GM19043 (cell line): ENCODE data around the gene ICAM2.

Experiments used
- ATAC-seq: cut with Tn5 transposase; IDR thresholded peaks from one replicate; pipeline ENCODE4 v1.9.1; 2021; ENCODE audit warnings: low read depth; ENCODE audit not compliant: unreplicated experiment

Gene ICAM2

GRCh38 chr17:64045176-64045575 is 24.7 kb upstream of the ICAM2 start:
- ATAC-seq = no peak

GRCh38 chr17:64042700-64043485 is 22.5 kb upstream of the ICAM2 start:
- ATAC-seq = no peak

DNA sequence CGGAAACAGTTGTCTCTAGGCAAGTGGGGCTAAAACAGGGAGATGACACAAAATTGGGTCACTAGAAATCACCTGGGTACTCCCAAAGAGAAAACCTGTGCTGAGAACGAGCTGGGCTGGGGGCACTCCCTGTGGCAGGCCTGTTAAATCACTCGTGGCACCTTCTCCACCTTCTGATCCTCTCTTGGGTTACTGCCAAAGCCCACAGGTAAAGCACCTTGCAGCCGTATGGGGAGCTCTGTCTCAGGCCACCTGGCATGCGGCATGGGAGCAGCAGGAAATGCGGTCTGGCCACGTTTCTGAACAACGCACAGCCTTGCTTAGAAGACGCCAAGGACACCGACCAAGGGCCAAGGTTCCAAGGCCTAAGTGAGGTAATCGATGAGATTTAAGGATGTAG is 21.5 kb upstream of the ICAM2 start:
- no peak for ATAC-seq

DNA sequence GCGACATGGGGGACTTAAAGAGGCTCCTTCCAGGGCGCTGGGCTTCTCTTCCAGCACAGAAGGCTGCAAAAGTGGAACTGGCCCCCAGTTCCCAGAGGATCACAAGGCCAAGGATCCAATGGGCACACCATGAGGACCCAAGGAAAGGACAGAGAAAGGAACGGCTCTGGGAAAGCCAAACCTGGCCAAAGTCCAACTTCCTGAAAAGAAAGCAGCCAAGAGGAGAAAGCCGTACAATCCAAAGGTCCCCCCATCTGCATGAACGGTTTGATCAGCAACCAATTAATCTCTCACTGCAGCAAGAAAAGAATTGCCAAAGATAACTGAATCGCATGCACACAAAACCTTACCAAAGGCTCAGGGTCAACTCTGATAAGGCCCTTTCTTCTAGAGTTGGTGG is 19.8 kb upstream of the ICAM2 start:
- ATAC-seq = no peak

DNA sequence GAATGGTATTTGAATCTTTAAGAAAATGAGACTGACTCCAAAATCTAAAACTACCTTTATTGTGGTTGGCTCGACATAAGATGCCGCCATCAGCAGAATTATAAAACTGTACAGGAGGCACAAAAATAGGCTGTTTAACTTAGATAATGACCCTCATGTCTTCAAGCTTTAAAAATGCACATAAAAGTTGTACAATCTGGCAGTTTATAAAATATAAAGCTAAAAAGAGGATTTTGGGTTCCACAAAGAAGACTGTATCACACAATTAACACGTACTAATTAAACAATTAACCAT is 18.6 kb upstream of the ICAM2 start:
- ATAC-seq = no peak

- no peak for ATAC-seq
These were observed 18.1 kb upstream of the ICAM2 start for GRCh38 chr17:64038331-64039105.

GRCh38 chr17:64037802-64038201 is 17.4 kb upstream of the ICAM2 start:
- ATAC-seq = no peak

DNA sequence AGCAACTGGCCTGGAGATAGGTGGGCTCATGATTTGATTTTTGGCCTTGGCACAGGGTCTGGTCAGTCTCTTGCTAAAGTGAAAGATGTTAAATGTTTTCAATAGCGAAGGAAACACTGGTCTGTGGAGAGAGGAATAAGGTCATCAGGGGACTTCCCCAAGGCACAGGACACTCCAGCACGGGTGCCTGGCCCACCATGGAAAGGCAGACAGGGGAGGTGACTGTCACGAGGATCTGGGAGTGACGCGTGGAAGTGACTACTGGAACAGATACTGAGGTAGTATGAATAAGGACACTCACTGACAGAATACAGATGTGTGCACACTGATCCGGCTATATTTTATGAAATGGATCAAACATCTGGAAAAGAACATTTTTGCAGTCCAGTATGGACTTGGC is 16.7 kb upstream of the ICAM2 start:
- no peak for ATAC-seq

DNA sequence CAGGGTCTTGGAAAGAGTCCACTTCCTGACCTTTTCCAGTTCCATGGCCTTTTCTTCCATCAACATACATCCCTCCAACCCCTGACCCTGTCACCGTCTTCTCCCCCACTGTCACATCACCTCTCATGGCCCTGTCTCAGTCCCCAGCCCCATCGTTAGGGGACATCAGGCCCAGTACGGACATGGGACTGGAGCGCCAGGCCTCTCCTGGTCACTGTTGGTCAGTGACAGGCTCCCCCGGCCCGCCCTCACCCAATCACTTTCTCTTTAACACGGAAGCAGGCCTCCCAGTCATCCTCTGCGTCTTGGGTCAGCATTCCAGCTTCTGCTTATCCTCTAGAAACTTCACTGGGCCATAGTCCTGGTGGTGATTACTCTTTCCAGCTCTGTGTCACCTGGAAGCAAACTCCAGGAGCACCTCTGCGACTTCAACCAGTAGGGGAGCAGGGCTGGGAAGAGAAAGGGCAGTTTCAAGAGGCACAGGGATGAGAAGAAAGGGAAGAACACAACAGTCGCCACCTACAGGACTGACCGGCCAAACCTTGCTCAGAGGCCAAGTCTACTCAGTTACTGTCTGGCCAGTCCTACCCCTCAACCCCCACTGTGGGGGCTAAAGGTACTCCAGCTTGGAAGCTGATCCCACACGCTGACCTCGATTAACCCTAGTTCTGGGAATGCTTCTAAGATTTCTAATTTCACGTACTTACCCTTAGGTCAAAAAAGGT is 15.9 kb upstream of the ICAM2 start:
- ATAC-seq = no peak

DNA sequence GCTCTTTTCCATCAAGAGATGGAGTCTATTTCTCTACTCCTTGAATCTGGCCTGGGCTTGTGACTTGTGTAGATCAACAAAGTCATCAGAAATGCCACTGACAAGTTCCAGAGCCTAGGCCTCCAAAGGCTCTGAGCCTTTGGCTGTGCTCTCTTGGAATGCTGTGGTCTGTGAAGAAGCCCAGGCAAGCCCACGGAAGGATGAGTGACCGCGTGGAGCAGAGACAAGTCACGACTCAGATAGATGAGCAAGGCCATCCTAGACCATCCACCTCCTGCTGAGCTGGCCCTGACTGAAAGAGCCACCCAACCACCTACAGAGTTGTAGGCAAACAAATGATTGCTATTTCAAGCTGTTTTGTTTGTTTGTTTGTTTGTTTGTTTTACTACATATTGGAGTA is 11.6 kb upstream of the ICAM2 start:
- no peak for ATAC-seq

DNA sequence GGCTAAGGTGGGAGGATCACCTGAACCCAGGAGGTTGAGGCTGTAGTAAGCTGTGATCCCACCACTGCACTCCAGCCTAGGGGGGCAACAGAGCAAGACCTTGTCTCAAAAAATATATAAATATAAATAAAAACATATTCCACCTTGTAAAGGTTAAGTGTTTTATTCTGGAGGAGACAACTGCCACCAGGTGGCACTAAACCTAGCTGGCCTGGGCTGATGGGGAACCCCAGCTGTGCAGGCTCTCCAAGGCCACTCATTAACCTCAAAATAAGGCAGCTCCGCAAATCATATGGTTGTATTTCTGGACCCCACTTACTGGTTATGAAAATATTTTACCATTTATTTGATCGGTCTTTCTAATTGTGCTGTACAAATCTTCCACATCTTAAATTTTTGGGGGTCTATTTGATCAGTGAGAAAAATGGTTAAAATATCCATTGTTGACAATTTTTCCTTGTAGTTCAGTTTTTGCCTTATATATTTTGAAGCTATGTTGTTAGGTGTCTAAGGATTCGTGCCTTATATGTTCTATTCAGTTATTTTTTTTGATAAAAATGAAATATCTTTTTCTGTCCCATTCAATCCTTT is 8.5 kb upstream of the ICAM2 start:
- no peak for ATAC-seq

DNA sequence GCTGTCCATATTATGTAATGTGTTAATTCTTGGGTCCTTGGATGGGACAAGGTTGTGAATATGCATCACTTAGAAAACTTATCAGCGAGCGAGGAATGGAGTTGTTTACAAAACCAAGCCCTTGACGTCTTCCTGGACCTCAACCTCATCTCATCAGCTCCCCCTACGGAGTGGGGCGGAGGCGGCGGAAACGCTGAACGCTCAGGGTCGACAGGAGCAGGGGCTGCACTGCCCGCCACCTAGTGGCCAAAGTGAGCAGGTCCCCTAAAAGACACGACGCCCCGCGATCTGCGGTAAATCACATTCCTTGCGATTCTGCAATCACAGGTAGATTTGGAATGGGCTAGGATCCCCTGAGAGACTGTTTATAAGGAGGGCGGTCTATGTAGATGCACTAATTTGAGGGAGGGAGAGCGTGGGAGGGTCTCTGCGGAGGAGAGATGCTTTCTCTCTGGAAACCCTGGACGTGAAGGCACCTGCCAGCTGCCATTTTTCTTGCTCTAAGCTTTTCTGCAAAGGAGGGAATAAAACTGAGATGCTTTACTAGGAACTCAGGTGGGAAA is 5.4 kb upstream of the ICAM2 start:
- ATAC-seq = no peak

DNA sequence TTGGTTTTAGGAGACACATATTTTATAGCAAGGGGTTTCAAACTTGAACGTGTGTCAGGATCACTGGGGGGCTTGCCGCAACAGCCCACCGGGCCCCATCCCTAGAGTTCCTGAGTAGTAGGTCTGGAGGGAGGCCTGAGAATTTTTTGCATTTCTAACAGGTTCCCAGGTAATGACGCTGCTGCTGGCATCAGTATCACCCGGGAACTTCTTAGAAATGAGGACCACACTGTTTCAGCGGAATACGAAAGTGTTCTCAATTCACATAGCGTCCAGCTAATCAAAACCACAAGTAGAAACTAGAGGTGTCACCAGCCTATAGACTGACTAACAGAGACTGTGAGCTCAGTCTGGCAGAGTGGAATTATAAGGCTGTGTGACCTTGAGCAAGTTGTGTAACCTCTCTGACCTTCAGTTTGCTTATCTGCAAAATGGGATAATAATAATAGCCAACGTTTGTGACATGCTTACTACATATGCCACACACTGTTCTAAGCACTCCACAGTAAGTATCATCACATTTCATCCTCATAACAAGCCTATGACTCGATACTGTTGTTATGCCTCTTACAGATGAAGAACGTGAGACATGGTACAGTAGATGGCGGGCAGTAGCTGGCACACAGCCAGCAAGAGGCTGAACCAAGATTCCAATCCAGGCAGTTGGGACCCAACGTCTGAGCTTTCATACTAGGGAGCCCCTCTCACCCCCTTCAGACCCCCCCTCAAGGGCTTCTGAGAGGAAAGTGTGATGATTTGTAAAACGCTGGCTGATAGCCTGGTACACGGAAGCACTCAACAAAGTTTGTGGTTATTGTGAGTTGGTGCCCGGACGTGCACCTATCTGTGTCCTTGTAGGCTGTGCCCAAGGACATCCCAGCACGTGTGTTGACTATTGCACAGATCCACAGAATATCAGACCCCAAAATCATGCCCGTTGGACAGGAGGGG is 4.6 kb upstream of the ICAM2 start:
- no peak for ATAC-seq

GRCh38 chr17:64024215-64024654 is 3.8 kb upstream of the ICAM2 start:
- ATAC-seq = no peak

DNA sequence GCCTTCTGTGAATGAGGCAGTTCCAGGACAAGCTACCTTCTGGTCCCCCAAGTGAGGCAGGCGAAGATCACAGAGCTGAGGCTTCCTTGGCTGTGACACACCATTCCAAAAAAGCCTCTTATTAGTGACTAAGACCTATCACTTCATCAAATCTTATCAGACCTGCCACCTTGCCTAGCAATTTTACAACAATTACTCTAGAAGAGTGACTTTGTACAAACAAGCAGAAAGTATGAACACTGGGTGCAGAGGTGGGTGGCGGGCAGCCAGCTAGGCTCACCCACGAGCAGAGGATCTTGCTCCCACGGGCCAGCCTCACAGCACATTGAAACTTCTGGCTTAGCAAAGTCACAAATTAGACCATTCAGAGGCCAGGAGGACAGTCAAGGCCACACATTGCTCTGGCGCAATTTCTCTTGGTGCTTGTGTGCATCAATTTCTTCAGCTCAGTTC is 2.2 kb upstream of the ICAM2 start:
- ATAC-seq = no peak

DNA sequence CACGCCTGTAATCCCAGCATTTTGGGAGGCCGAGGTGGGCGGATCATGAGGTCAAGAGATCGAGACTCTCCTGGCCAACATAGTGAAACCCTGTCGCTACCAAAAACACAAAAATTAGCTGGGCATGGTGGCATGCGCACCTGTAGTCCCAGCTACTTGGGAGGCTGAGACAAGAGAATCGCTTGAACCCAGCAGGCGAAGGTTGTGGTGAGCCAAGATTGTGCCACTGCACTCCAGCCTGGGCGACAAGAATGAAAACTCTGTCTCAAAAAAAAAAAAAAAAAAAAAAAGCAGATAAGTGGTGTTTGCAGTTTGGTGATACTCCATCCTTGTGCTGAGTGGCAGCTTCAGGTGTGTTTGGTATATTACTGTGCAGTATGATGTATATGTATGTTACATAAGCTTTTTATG is 877 bp downstream of the ICAM2 start:
- peak; percentile 20 for ATAC-seq

GRCh38 chr17:64017381-64017980 is 3.0 kb downstream of the ICAM2 start:
- no peak for ATAC-seq

DNA sequence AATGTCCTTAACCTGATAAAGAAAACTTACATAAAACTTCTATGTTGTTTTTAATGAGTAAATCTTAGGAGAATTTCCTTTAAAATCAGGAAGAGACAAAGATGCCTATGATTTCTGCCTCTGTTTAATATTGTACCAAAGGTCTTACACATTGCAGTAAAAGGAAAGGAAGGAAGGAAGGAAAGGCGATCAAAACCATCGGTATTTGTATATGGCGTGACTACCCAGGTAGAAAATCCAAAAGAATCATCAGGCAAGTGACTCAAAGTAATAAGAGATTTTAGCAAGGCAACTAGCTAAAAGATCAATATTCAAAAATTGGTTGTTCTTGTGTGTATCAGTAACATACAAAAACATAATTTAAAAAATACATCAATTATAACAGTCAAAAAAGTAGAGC is 3.5 kb downstream of the ICAM2 start:
- no peak for ATAC-seq

- no peak for ATAC-seq
These were observed 4.1 kb downstream of the ICAM2 start for GRCh38 chr17:64016231-64016784.
